DOHH2 (cell line): ENCODE measurements around the gene AUTS2.

Experiments
- H3F3A ChIP-seq: fragments of 200-600 bp; sonication (generic), shearing (Covaris generic); 2 replicates; pipeline ENCODE4 v1.6.0; 2016; ENCODE audit warnings: antibody characterized with exemption, mild to moderate bottlenecking; ENCODE audit not compliant: control insufficient read depth, insufficient read depth
- H3K27ac ChIP-seq: fragments of 200-600 bp; sonication (generic); 2 replicates; pipeline ENCODE4 v1.5.1; 2014; ENCODE audit warnings: low read depth, mild to moderate bottlenecking, low read length, moderate library complexity
- H3K27me3 ChIP-seq: fragments of 200-600 bp; sonication (generic); 2 replicates; pipeline ENCODE4 v1.6.1; 2014; ENCODE audit warnings: mild to moderate bottlenecking, low read length, mixed read lengths; ENCODE audit not compliant: control insufficient read depth
- H3K36me3 ChIP-seq: fragments of 200-600 bp; sonication (generic); 2 replicates; pipeline ENCODE4 v1.6.1; 2014; ENCODE audit warnings: mild to moderate bottlenecking, low read length, moderate library complexity, mixed read lengths; ENCODE audit not compliant: control insufficient read depth
- H3K4me1 ChIP-seq: fragments of 200-600 bp; sonication (generic); 2 replicates; pipeline ENCODE4 v1.6.1; 2014; ENCODE audit warnings: mild to moderate bottlenecking, low read length, mixed read lengths; ENCODE audit not compliant: control insufficient read depth
- H3K4me2 ChIP-seq: fragments of 200-600 bp; sonication (generic); 2 replicates; pipeline ENCODE4 v1.6.0; 2014; ENCODE audit warnings: mild to moderate bottlenecking, low read length, moderate library complexity
- H3K4me3 ChIP-seq: fragments of 200-600 bp; sonication (generic); 2 replicates; pipeline ENCODE4 v1.5.1; 2014; ENCODE audit warnings: mild to moderate bottlenecking, low read length, mixed read lengths
- H3K79me2 ChIP-seq: fragments of 200-600 bp; sonication (generic); 2 replicates; pipeline ENCODE4 v1.6.1; 2014; ENCODE audit warnings: mild to moderate bottlenecking, low read length, mixed read lengths; ENCODE audit not compliant: control insufficient read depth
- H3K9me2 ChIP-seq: fragments of 200-600 bp; sonication (generic); replicated peaks from 2 replicates; pipeline ENCODE4 v1.6.1; 2014; ENCODE audit warnings: mild to moderate bottlenecking, low read length, mixed read lengths; ENCODE audit not compliant: control insufficient read depth
- H3K9me3 ChIP-seq: fragments of 200-600 bp; sonication (generic); 2 replicates; pipeline ENCODE4 v1.6.1; 2014; ENCODE audit warnings: antibody characterized with exemption, low read length, mixed read lengths; ENCODE audit not compliant: control insufficient read depth, insufficient read depth
- H4K20me1 ChIP-seq: fragments of 200-600 bp; sonication (generic); 2 replicates; pipeline ENCODE4 v1.6.0; 2014; ENCODE audit warnings: low read depth, mild to moderate bottlenecking, antibody characterized with exemption, low read length, moderate library complexity; ENCODE audit not compliant: control insufficient read depth, insufficient read depth
- EZH2phosphoT487 ChIP-seq: fragments of 200-600 bp; sonication (generic); IDR thresholded peaks from 2 replicates; pipeline ENCODE4 v1.6.1; 2017; ENCODE audit warnings: borderline replicate concordance, mild to moderate bottlenecking, antibody characterized with exemption, low read length, moderate library complexity, mixed read lengths
- TF ChIP-seq, protein P1 (sequence below): fragments of 200-600 bp; sonication (generic); IDR thresholded peaks from one replicate; pipeline ENCODE4 v1.5.1; 2014; ENCODE audit warnings: antibody characterized with exemption, mild to moderate bottlenecking, low read depth, low read length; ENCODE audit not compliant: poor library complexity, severe bottlenecking

The AUTS2 gene

DNA sequence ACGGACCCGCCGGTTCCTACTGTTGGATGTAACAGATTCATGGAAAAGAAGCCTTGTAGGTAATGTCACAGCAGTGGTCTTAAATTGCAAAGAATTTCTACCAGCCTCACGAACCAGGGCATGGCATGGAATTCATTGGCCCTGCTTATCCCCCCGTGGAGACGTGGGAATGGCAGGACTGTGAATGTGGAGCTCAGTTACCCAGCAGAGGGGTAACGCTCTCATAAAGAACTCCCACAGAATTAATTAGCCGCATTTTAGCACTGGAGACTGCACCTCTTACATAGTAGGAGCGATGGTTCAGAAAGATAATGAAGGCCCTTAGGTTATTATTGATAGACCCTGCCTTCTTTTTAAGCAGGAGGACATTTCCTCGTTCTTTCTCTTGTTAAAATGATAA lies 715.4 kb downstream of the AUTS2 start:
- H3K4me2 ChIP-seq: no peak overlapping the region
- H3K36me3 ChIP-seq: no peaks in the 10 kb centered on the region
- no peaks in the 10 kb centered on the region for H4K20me1 ChIP-seq
- H3K9me2 ChIP-seq: no peaks in the 10 kb centered on the region
- H3K79me2 ChIP-seq: no peaks in the 10 kb centered on the region
- no peaks in the 10 kb centered on the region for H3K4me1 ChIP-seq
- H3K9me3 ChIP-seq: no peaks in the 10 kb centered on the region
- no peak overlapping the region for H3K27ac ChIP-seq
- no peaks in the 10 kb centered on the region for H3K27me3 ChIP-seq
- no peak overlapping the region for H3K4me3 ChIP-seq
- no peaks in the 10 kb centered on the region for H3F3A ChIP-seq
- TF ChIP-seq EZH2phosphoT487: no peak
- TF ChIP-seq, protein P1, sequence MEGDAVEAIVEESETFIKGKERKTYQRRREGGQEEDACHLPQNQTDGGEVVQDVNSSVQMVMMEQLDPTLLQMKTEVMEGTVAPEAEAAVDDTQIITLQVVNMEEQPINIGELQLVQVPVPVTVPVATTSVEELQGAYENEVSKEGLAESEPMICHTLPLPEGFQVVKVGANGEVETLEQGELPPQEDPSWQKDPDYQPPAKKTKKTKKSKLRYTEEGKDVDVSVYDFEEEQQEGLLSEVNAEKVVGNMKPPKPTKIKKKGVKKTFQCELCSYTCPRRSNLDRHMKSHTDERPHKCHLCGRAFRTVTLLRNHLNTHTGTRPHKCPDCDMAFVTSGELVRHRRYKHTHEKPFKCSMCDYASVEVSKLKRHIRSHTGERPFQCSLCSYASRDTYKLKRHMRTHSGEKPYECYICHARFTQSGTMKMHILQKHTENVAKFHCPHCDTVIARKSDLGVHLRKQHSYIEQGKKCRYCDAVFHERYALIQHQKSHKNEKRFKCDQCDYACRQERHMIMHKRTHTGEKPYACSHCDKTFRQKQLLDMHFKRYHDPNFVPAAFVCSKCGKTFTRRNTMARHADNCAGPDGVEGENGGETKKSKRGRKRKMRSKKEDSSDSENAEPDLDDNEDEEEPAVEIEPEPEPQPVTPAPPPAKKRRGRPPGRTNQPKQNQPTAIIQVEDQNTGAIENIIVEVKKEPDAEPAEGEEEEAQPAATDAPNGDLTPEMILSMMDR: no peak

DNA sequence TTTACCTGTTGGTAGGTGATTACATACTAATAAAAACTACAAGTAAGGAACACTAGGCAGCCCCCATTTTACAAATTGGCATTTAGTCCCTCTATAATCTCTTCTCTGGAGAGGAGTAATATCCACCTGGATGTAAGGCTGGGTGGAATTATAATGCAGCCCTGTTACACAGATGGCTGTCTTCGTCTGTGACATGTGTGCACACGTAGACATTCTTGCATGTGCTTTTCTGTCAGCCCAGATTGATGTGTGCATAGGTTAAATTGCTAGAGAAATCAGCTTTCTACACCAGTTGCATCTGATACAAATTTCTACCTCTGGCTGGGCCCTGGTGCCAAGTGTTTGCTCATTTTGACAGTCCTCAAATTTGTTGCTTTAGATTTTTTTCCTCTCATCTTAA lies 715.9 kb downstream of the AUTS2 start:
- no peaks in the 10 kb centered on the region for H3K79me2 ChIP-seq
- TF ChIP-seq, protein P1: no peak
- TF ChIP-seq EZH2phosphoT487: no peak
- H4K20me1 ChIP-seq: no peaks in the 10 kb centered on the region
- H3K9me2 ChIP-seq: no peaks in the 10 kb centered on the region
- no peaks in the 10 kb centered on the region for H3K27me3 ChIP-seq
- no peak overlapping the region for H3K4me2 ChIP-seq
- H3K4me1 ChIP-seq: no peaks in the 10 kb centered on the region
- no peaks in the 10 kb centered on the region for H3K9me3 ChIP-seq
- no peak overlapping the region for H3K27ac ChIP-seq
- H3K36me3 ChIP-seq: no peaks in the 10 kb centered on the region
- no peaks in the 10 kb centered on the region for H3F3A ChIP-seq
- no peak overlapping the region for H3K4me3 ChIP-seq

DNA sequence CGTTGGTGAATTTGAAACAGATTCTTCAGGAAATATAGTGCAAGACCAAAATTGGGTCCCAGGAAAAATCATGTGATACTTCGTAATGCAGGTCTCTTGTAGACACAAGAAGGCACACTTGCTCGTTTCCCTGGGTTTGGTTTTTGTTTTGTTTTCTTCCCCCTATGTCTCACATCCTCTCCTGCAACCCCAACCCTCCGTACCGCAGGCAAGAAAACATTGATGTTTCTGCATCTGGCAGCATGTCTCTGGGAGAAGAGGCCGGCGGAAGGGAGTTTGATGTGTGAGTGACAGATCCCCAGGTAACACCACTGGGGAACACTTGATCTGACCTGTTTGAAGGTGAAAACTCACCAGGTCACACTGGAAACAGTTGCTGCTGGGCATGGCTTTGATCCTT lies 718.5 kb downstream of the AUTS2 start:
- Histone ChIP-seq H4K20me1 (no peaks in the 10 kb centered on the region), H3K79me2 (no peaks in the 10 kb centered on the region), H3K9me2 (no peaks in the 10 kb centered on the region), H3K27ac (no peak overlapping the region), H3K9me3 (no peaks in the 10 kb centered on the region), H3F3A (no peaks in the 10 kb centered on the region), H3K27me3 (no peaks in the 10 kb centered on the region), H3K4me3 (no peak overlapping the region), H3K36me3 (no peaks in the 10 kb centered on the region), H3K4me1 (no peaks in the 10 kb centered on the region), H3K4me2 (no peak overlapping the region)
- no peak for TF ChIP-seq EZH2phosphoT487
- TF ChIP-seq, protein P1: no peak

DNA sequence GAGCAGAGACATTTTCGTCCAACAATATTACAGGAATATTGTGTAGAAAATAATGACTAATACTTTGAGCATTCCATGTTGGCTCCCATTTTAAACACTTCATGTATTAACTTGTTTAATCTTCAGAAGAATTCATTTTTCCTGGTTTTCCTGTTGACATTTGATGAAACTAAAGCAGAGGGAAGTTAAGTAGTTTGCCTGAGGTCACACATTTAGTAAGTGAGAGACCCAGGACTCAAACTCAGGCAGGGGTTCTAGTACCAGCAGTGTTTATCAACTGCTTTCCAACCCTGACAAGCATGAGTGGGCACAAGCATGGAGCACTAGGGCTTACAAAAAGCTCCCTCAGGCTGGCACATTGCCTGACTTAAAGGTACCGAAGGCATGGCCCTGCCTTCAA lies 719.1 kb downstream of the AUTS2 start:
- H3K4me2 ChIP-seq: no peak overlapping the region
- H3K9me2 ChIP-seq: no peaks in the 10 kb centered on the region
- no peaks in the 10 kb centered on the region for H3K4me1 ChIP-seq
- H3F3A ChIP-seq: no peaks in the 10 kb centered on the region
- no peaks in the 10 kb centered on the region for H3K36me3 ChIP-seq
- H3K27me3 ChIP-seq: no peaks in the 10 kb centered on the region
- H3K9me3 ChIP-seq: no peaks in the 10 kb centered on the region
- H4K20me1 ChIP-seq: no peaks in the 10 kb centered on the region
- TF ChIP-seq, protein P1: no peak
- no peak for TF ChIP-seq EZH2phosphoT487
- no peak overlapping the region for H3K27ac ChIP-seq
- no peak overlapping the region for H3K4me3 ChIP-seq
- H3K79me2 ChIP-seq: no peaks in the 10 kb centered on the region
